Loucy (cell line): ENCODE data around the gene OGT.

Experiments used
- CTCF ChIP-seq: fragments of 200-600 bp; sonication (generic); conservative IDR thresholded peaks from 2 replicates; pipeline ENCODE4 v1.5.1; 2014; ENCODE audit warnings: mild to moderate bottlenecking, antibody characterized with exemption, low read length
- EZH2phosphoT487 ChIP-seq: fragments of 200-600 bp; IDR thresholded peaks from 2 replicates; pipeline ENCODE4 v1.6.1; 2018; ENCODE audit warnings: antibody characterized with exemption, mild to moderate bottlenecking, moderate library complexity, borderline replicate concordance

DNA sequence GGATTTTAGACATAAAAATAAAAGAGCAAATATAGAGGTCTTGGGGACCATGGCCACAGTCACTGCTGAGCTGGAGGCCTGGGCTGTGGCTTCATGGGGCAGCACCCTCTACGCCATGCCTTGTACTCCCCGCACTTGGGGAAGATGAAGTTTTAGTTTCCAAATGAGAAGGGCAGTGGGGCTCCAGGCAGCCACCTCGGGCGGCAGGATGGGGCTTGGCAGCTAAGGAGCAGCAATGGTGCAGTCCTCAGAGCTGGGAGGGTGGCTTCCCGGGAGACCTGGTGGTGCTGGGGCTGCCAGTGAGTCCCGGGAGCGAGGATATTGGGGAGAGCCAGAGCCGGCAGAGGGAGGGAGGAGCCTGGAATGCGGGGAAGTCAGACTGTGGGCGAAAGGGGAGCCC, 83.0 kb downstream of the OGT start:
- TF ChIP-seq CTCF (no peak), EZH2phosphoT487 (no peak)
